Measurements from ENCODE around the gene OSBPL2. TPM values are rescaled to one million over a fixed set of nuclear protein-coding genes. Genes with fewer than 3 reads are reported as not detected.
A peak's percentile ranks its signal among the peaks of the same experiment; 100 is the strongest.

The OSBPL2 gene
- total and polyA plus RNA-seq, 2 experiments from 2014 or later, result 16.6 to 31.2 TPM

DNA sequence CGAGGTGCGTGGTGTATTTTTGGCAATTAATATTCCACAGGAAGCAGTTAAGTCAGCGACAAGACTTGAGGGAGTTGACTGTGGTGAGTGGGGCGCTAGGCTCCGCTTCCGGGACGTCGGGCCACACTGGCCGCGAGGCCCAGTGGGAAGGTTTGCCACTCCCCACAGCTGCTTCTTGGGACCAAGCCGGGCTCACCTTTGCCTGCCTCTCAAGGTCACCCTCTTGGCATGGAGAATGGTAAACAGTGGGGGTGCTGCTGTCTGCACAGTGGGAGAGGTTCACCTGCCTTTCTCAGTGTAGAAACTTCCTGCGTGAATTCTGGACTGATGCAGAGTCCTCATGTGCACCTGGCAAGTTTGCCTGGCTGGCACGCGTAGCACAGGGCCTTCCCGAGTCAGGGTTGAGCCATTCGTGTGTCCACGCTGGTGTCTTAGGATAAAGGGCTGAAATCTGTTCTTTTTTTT is 6.4 kb downstream of the OSBPL2 start:
- Histone ChIP-seq H4K20me1 (replicated peaks; ENCODE audit: insufficient read depth) (peaks cover 27% of the 10 kb centered on the region), H3K9me2 (ENCODE audit: insufficient read depth) (no peaks in the 10 kb centered on the region), H3K27ac (ENCODE audit: low read depth) (0 out of 2 replicates have a peak overlapping the region, but pooled peaks have one; percentile 50), H3K36me3 (ENCODE audit: insufficient read depth) (no peaks in the 10 kb centered on the region), H2AFZ (no peak overlapping the region), H3K4me3 (no peak overlapping the region), H3K4me2 (no peak overlapping the region), H3K4me1 (ENCODE audit: insufficient read depth) (peaks cover under 1% of the 10 kb centered on the region; the same call in 1 of the 2 replicates), H3K27me3 (ENCODE audit: insufficient read depth) (no peaks in the 10 kb centered on the region), H3F3A (replicated peaks; ENCODE audit: low read depth) (no peaks in the 10 kb centered on the region), H3K79me2 (replicated peaks; ENCODE audit: insufficient read depth) (peaks cover 97% of the 10 kb centered on the region)
- H3K9me3 Mint-ChIP-seq, result no peaks in the 10 kb centered on the region
- TF ChIP-seq JUNB (IDR thresholded peaks at IDR 0.05; ENCODE audit: unreplicated experiment), result no peak
- TF ChIP-seq ZNF114 (CRISPR knock-in tag; IDR thresholded peaks at IDR 0.05), result no peak
- TF ChIP-seq REST (IDR thresholded peaks at IDR 0.05; ENCODE audit: unreplicated experiment), result no peak
- TF ChIP-seq EZH2phosphoT487 (IDR thresholded peaks at IDR 0.05; ENCODE audit: unreplicated experiment), result no peak
- no peak for TF ChIP-seq STAT1 (IDR thresholded peaks at IDR 0.05; ENCODE audit: unreplicated experiment)
- TF ChIP-seq POLR2AphosphoS5 (IDR thresholded peaks at IDR 0.05; ENCODE audit: low read depth), result no peak
- no peak for ATAC-seq
- peaks cover 13% of the 10 kb centered on the region for H3K4me1 Mint-ChIP-seq
- no peak overlapping the region; the same call in 1 of the 2 replicates for H3K27ac Mint-ChIP-seq
- DNase-seq (ENCODE audit: low spot score), result no peak
- peaks cover 9% of the 10 kb centered on the region for H3K27me3 Mint-ChIP-seq (ENCODE audit: insufficient read depth, low read depth, poor library complexity)
- peaks cover 5% of the 10 kb centered on the region; the same call in 1 of the 3 replicates for H3K36me3 Mint-ChIP-seq (ENCODE audit: low read depth)
- no peak overlapping the region for H3K4me3 Mint-ChIP-seq

DNA sequence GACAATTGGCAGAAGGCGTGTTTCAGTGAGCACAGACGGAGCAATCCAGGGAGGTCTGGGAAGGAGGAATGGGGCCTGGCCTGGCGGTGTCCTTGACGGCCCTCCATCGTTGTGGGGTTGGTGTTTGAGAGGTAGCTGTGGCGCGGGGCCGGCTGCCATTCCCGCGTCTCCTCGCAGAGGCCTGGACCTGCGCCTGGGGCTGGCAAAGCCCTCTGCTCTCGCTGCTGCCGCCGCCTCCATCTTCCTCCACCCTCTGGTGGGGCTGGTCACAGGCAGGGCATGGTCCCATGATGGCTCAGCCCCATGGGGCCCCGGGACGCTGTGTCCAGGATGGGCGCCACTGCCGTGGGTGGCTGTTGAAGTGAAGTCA is 7.6 kb downstream of the OSBPL2 start:
- no peak for DNase-seq (ENCODE audit: low spot score)
- Histone ChIP-seq H3K4me3 (no peak overlapping the region), H3K9me2 (ENCODE audit: insufficient read depth) (no peaks in the 10 kb centered on the region), H3F3A (replicated peaks; ENCODE audit: low read depth) (no peaks in the 10 kb centered on the region), H3K4me2 (no peak overlapping the region), H3K4me1 (ENCODE audit: insufficient read depth) (no peaks in the 10 kb centered on the region), H3K36me3 (ENCODE audit: insufficient read depth) (no peaks in the 10 kb centered on the region), H3K79me2 (replicated peaks; ENCODE audit: insufficient read depth) (peaks cover 97% of the 10 kb centered on the region), H4K20me1 (replicated peaks; ENCODE audit: insufficient read depth) (peaks cover 19% of the 10 kb centered on the region), H3K27ac (ENCODE audit: low read depth) (no peak overlapping the region), H3K27me3 (ENCODE audit: insufficient read depth) (no peaks in the 10 kb centered on the region), H2AFZ (no peak overlapping the region)
- no peak overlapping the region for H3K4me3 Mint-ChIP-seq
- H3K9me3 Mint-ChIP-seq, result no peaks in the 10 kb centered on the region
- no peak for ATAC-seq
- H3K27me3 Mint-ChIP-seq (ENCODE audit: insufficient read depth, low read depth, poor library complexity), result peaks cover 14% of the 10 kb centered on the region
- peaks cover 5% of the 10 kb centered on the region; the same call in 1 of the 3 replicates for H3K36me3 Mint-ChIP-seq (ENCODE audit: low read depth)
- H3K27ac Mint-ChIP-seq, result no peak overlapping the region
- TF ChIP-seq JUNB (IDR thresholded peaks at IDR 0.05; ENCODE audit: unreplicated experiment), result no peak
- TF ChIP-seq EZH2phosphoT487 (IDR thresholded peaks at IDR 0.05; ENCODE audit: unreplicated experiment), result no peak
- no peak for TF ChIP-seq STAT1 (IDR thresholded peaks at IDR 0.05; ENCODE audit: unreplicated experiment)
- peaks cover 13% of the 10 kb centered on the region for H3K4me1 Mint-ChIP-seq

DNA sequence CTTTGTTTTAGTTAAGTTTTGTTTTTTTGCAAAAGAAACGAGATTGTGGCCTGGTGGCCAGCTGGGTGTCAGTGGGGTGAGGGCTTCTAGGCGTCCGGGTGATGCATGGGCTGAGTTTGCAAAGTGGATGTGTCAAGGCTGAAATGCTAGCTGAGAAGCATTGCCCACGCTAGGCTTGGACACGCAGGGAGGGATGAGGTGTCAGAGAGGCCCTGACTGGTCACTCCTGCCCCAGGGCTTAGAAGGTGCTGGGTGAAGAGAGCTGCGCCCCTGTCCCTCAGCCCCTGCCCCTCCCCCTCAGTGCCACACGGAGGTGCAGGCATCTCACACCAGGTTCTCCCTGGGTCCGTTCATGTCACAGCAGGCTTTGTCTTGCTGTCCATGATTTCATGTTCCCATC is 8.1 kb downstream of the OSBPL2 start:
- Mint-ChIP-seq H3K4me1 (peaks cover 13% of the 10 kb centered on the region), H3K27ac (peak overlapping the region; percentile 59; the same call in 1 of the 2 replicates), H3K27me3 (ENCODE audit: insufficient read depth, low read depth, poor library complexity) (peaks cover 16% of the 10 kb centered on the region), H3K9me3 (no peaks in the 10 kb centered on the region), H3K4me3 (no peak overlapping the region), H3K36me3 (ENCODE audit: low read depth) (peaks cover 4% of the 10 kb centered on the region; the same call in 1 of the 3 replicates)
- Histone ChIP-seq H3K4me3 (no peak overlapping the region), H3K79me2 (replicated peaks; ENCODE audit: insufficient read depth) (peaks cover 97% of the 10 kb centered on the region), H3K9me2 (ENCODE audit: insufficient read depth) (no peaks in the 10 kb centered on the region), H2AFZ (no peak overlapping the region), H3K4me2 (no peak overlapping the region), H3K27ac (ENCODE audit: low read depth) (no peak overlapping the region), H3K36me3 (ENCODE audit: insufficient read depth) (no peaks in the 10 kb centered on the region), H3K4me1 (ENCODE audit: insufficient read depth) (no peaks in the 10 kb centered on the region), H4K20me1 (replicated peaks; ENCODE audit: insufficient read depth) (peaks cover 14% of the 10 kb centered on the region), H3K27me3 (ENCODE audit: insufficient read depth) (no peaks in the 10 kb centered on the region), H3F3A (replicated peaks; ENCODE audit: low read depth) (no peaks in the 10 kb centered on the region)
- DNase-seq (ENCODE audit: low spot score) (no peak), ATAC-seq (no peak)
- TF ChIP-seq STAT1 (IDR thresholded peaks at IDR 0.05; ENCODE audit: unreplicated experiment) (no peak), CTCF (conservative IDR thresholded peaks at IDR 0.05; ENCODE audit: low read depth in 2 of 2) (no peak), EZH2phosphoT487 (IDR thresholded peaks at IDR 0.05; ENCODE audit: unreplicated experiment) (no peak), POLR2AphosphoS5 (IDR thresholded peaks at IDR 0.05; ENCODE audit: low read depth) (no peak)
- TF ChIP-seq, protein P1, sequence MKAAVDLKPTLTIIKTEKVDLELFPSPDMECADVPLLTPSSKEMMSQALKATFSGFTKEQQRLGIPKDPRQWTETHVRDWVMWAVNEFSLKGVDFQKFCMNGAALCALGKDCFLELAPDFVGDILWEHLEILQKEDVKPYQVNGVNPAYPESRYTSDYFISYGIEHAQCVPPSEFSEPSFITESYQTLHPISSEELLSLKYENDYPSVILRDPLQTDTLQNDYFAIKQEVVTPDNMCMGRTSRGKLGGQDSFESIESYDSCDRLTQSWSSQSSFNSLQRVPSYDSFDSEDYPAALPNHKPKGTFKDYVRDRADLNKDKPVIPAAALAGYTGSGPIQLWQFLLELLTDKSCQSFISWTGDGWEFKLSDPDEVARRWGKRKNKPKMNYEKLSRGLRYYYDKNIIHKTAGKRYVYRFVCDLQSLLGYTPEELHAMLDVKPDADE (IDR thresholded peaks at IDR 0.05), result no peak

Data from GM23338 (cell line).